Lower leg skin (tissue), 4 donors: ENCODE data around the gene TYW1B. TPM values are rescaled to one million over a fixed set of nuclear protein-coding genes. Genes with fewer than 3 reads are reported as not detected.
"Not testable (repeated sequence)": the region's sequence is repeated elsewhere in the genome, so short reads cannot be mapped to it uniquely, and the experiment has no call there.

Experiments used
- DNase-seq, 2 donors: peaks; one replicate each; pipeline ENCODE4 v3.0.0-alpha.2; 2019; ENCODE audit warnings: low spot score in 2 of 2
- H3K4me3 ChIP-seq: fragments of 200-600 bp; sonication (generic); 2 replicates; pipeline ENCODE4 v1.5.1; 2017; ENCODE audit warnings: mild to moderate bottlenecking, low read depth; ENCODE audit not compliant: poor library complexity, severe bottlenecking
- WGBS, 2 donors: methylation state at CpG; one replicate each; pipeline ENCODE4 v1.1.5; 2018; 5-methylcytosine and 5-hydroxymethylcytosine counted together
- intact Hi-C: fragments of 100-400 bp; cut with DNase I; formaldehyde crosslinking; loops from one replicate; pipeline ENCODE4 v1.15.0; 2023; ENCODE audit warnings: low total_unique reads
- total RNA-seq, 4 donors: library from RNA; depleted of rRNA; stranded (reverse); fragments of >200 nt; gene quantifications; one replicate each; pipeline ENCODE4 v1.1.0, GENCODE V29; 2016

The TYW1B gene, protein sequence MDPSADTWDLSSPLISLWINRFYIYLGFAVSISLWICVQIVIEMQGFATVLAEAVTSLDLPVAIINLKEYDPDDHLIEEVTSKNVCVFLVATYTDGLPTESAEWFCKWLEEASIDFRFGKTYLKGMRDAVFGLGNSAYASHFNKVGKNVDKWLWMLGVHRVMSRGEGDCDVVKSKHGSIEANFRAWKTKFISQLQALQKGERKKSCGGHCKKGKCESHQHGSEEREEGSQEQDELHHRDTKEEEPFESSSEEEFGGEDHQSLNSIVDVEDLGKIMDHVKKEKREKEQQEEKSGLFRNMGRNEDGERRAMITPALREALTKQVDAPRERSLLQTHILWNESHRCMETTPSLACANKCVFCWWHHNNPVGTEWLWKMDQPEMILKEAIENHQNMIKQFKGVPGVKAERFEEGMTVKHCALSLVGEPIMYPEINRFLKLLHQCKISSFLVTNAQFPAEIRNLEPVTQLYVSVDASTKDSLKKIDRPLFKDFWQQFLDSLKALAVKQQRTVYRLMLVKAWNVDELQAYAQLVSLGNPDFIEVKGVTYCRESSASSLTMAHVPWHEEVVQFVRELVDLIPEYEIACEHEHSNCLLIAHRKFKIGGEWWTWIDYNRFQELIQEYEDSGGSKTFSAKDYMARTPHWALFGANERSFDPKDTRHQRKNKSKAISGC
- total RNA-seq: 1 to 10 TPM; 3.7 to 5.3 (median 4.1) TPM

DNA sequence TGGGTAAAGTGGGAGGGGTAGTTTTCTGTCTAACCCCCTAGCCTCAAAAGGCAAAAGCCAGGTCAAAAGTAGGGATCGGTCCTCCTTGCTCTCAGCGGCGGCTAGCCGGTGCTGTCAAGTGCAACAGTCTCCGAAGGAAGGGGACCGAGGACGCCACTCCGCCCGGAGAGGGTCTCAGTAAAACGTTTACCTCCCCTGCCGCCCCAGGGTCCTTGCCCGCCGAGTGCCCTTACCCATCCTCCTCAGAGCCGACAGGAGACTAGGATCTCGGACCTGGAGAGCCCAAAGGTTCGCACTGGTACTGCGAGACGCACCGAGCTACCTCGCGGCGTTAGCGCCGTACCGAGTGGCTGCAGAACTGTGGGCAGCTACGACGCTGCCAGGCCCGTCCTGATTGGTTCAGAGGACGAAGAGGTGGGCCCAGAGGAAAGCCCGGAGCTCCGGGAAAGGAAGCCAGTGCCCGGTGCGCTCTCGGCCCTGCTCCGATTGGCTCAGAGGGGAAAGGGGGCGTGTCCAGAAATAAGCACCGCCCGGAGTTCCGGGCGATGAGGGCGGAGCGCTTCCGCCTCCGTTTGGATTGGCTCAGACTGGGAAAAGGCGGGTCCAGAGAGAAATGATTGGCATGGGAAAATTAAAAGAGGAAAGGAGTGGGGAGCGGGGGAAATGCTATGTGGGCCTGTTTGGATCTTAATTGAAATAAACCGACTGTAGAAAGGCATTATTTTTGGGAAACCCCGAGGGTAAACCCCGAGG is at the start of gene TYW1B:
Gene TYW1B, minus strand, starts transcription at position 362 of the 753 bp plus-strand sequence. Its CDS starts 125 bp downstream, at position 237.
- peak within 1 kb of the TSS; percentile 55 for H3K4me3 ChIP-seq
- WGBS, 2 donors: 0 to 1% methylated on average over 44 to 49 of the region's 49 CpGs
- intact Hi-C loops: not testable (repeated sequence)
- peak; percentile 97 to 99 for DNase-seq

DNA sequence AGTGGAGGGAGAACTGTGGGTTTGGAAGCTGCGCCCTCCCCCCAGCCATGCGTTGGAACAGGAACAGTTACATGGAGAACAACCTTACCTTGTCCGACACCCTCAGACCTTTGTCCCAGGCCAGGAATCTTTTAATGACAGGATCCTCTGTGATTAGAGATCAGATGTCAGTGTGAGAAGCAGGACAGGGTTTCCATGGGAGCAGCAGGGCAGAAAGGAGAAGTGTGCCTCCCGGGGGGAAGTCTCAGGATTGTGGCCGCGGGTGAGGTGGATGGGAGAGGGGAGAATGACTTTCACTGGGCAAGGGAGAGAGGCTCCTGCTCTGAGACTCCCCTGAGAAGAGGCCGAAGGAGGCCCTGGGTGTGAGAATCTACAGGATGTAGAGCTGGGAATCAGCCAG is 39.6 kb upstream of the TYW1B start:
- intact Hi-C loops, H3K4me3 ChIP-seq: not testable (repeated sequence)
- peak in 1 of 2 donors; percentile 20 for DNase-seq
- WGBS, 2 donors: 43 to 50% methylated on average over 6 of the region's 7 CpGs

DNA sequence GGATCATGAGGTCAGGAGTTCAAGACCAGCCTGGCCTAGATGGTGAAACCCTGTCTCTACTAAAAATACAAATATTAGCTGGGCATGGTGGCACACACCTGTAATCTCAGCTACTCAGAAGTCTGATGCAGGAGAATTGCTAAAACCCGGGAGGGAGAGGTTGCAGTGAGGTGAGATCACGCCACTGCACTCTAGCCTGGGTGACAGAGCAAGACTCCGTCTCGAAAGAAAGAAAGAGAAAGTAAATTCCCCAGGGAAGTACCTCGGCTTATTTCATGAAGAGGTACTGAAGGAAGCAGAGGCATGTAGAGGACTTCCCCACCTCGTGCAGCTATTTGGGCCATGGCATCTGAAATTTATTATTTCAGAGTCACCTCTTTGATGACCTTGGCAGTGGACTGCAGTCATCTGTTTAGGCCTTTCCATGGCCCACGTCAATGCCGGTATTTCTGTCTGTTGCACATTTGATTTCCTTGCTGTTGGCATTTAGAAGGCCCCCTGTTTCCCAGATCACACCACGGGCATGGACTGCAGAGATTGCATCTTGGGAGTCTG is 30.9 kb upstream of the TYW1B start:
- intact Hi-C loops: not testable (repeated sequence)

DNA sequence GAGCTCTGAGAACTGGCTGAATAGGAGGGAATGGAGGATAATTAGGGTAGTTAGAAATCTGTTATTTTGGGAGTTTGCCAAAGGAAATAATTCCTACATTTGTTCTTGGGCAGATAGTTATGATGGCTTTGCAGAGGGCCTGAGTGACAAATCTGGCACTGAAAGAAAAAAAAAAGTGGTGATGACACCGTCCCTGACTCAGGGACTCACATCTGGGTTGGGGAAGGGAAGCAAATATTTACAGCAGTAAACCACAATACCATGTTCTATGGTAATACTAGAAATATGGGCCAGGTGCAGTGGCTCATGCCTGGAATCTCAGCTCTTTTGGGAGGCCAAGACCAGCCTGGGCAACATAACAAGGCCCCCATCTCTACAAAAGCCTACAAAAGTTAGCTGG is 29.9 kb upstream of the TYW1B start:
- intact Hi-C loops, H3K4me3 ChIP-seq: not testable (repeated sequence)
- WGBS, 2 donors: 44 to 46% methylated on average over 1 of the region's 1 CpG
- DNase-seq: peak in 1 of 2 donors; percentile 10

More for the DNA sequence above, 30.9 kb upstream of the TYW1B start:
- peak in 1 of 2 donors; percentile 50 for DNase-seq
- not testable (repeated sequence) for H3K4me3 ChIP-seq
- 79 to 80% methylated on average over 9 of the region's 9 CpGs for WGBS, 2 donors

DNA sequence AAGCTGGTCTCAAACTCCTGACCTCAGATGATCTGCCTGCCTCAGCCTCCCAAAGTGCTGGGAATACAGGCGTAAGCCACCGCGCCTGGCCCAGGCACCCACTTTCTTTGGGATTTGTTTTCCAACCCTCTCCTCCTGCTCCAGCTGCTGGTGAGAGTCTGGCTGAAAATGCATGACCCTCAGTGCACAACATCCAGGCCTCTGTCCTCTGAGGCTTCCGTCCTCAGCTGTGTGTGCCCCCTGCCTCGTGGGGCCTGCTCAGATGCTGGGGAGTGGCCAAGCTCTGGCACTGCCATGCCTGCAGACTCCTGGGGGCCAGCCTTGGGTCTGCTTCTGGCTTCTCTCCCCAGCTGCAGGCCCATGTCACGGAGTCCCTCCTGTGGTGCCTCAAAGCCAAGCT is 27.3 kb upstream of the TYW1B start:
- peak in 1 of 2 donors; percentile 56 for DNase-seq
- H3K4me3 ChIP-seq, intact Hi-C loops: not testable (repeated sequence)
- 78 to 91% methylated on average over 5 to 6 of the region's 6 CpGs for WGBS, 2 donors

DNA sequence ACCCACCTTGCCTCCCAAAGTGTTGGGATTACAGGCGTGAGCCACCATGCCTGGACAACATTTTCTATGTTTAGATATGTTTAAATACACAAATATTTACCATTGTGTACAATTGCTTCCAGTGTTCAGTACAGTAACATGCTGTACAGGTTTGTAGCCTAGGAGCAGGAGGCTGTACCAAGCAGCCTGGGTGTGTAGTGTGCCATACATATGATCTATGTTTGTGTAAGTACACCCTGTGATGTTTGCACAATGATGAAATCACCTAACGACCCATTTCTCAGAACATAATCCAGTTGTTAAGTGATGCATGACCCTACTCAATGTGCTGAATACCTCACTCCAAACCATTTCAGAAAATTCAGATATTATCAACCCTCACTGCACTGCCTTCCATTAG is 24.9 kb upstream of the TYW1B start:
- H3K4me3 ChIP-seq, DNase-seq, intact Hi-C loops: not testable (repeated sequence)
- 92 to 100% methylated on average over 1 of the region's 2 CpGs for WGBS, 2 donors

DNA sequence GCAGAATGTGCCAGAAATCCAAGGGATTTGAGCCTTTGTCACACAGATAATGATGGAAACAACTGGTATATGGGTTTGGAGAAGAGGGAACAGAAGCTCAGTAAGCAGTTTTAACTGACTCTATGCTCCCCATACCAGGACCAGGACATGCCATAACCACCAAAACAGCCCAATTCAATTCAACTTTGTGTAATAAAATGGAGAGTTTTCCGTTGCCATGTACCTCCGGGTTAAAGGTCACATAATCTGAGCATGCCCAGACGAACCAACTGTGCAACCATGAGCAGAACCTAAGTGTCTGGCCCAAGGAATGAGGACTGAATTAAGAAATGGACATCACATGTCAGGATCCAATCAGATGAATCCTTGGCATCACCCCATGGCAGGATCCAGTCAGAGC is 22.7 kb upstream of the TYW1B start:
- intact Hi-C loops, H3K4me3 ChIP-seq: not testable (repeated sequence)
- DNase-seq: peak in 1 of 2 donors; percentile 2
- WGBS, 2 donors: 88 to 91% methylated on average over 3 of the region's 3 CpGs

DNA sequence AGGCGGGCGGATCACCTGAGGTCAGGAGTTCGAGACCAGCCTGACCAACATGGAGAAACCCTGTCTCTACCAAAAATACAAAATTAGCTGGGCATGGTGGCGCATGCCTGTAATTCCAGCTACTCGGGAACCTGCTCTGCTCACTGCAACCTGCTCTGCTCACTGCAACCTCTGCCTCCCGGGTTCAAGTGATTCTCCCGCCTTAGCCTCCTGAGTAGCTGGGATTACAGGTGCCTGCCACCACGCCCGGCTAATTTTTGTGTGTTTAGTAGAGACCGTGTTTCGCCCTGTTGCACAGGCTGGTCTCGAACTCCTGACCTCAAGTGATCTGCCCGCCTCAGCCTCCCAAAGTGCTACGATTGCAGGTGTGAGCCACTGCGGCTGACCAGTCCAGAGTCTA is 16.1 kb upstream of the TYW1B start:
- H3K4me3 ChIP-seq, intact Hi-C loops: not testable (repeated sequence)
- WGBS, 2 donors: 92 to 93% methylated on average over 15 of the region's 15 CpGs
- peak in 1 of 2 donors; percentile 57 for DNase-seq

DNA sequence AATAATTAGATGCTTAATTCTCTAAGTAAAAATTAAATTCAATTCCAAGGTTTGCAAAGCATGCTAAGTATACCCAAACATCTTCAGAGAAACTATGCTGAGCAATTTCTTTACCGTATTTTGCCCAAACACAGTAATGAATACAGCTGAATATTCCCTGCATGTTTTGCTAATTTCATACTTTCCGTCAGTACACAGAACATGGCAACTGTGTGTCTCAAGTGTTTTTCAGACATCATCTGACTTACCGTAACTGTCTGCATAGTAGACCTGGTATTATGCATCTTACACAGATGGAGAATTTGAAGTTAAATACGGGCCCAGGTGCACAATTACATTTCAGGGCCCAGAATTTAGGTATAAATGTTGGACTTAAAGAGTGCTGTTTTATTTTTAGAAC is 15.2 kb upstream of the TYW1B start:
- intact Hi-C loops: not testable (repeated sequence)

DNA sequence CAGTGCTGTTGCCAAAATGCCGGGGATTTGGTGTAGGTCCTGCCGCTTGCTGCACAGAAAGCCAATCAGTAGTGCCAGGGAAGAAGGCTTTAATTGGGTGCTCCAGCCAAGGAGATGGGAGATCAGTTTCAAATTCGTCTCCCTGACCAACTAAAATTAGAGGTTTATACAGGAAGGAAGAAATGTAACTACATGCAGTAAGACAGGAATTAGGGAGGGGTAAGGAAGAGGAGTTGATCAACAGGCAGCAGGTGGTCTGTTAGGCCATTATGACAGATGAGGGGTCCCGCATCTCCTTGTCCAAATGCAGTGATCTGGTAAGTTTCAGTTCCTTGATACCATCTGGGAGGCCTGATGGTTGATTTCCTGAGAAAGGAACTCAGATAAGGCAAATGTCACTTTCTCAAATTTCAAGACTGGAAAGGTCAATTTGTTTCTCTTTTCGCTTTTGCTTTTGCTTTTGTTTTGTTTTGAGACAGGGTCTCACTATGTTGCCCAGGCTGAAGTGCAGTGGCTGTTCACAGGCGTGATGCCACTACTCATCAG is 13.0 kb upstream of the TYW1B start:
- H3K4me3 ChIP-seq, intact Hi-C loops: not testable (repeated sequence)
- WGBS, 2 donors: 93 to 94% methylated on average over 6 of the region's 6 CpGs
- peak in 1 of 2 donors; percentile 28 for DNase-seq

More for the DNA sequence above, 15.2 kb upstream of the TYW1B start:
- 87 to 90% methylated on average over 4 of the region's 4 CpGs for WGBS, 2 donors
- not testable (repeated sequence) for H3K4me3 ChIP-seq, DNase-seq

DNA sequence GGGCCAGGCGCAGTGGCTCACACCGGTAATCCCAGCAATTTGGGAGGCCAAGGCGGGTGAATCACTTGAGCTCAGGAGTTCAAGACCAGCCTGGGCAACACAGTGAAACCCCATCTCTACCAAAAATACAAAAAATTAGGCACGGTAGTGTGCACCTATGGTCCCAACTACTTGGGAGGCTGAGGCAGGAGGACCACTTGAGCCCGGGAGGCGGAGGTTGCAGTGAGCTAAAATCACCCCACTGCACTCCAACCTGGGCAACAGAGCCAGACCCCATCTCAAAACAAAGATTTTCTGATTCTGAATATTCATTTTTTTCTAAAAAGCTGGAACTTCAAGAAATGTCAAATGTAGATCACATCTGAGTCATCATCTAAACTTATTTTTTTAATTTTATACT is 10.3 kb upstream of the TYW1B start:
- 97 to 98% methylated on average over 6 of the region's 6 CpGs for WGBS, 2 donors
- DNase-seq: peak in 1 of 2 donors; percentile 14
- intact Hi-C loops, H3K4me3 ChIP-seq: not testable (repeated sequence)

DNA sequence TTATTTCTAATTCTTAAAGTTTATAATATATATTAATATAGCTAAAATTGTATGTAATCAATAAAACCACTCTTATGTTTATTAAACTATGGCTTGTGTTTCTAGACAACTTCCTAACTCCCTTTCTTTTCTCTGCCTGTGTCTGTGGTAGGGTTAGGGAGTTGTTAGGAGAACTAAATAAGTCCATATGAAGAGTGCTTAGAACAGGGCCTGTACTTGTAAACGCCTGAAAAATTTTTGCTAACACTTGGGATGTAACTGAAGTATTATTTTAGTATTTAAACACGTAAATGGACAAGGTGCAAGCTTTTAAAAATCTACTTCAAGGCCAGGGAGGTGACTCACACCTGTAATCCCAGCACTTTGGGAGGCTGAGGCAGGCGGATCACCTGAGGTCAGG is 9.3 kb upstream of the TYW1B start:
- H3K4me3 ChIP-seq, DNase-seq, intact Hi-C loops: not testable (repeated sequence)
- 79 to 92% methylated on average over 3 of the region's 3 CpGs for WGBS, 2 donors

DNA sequence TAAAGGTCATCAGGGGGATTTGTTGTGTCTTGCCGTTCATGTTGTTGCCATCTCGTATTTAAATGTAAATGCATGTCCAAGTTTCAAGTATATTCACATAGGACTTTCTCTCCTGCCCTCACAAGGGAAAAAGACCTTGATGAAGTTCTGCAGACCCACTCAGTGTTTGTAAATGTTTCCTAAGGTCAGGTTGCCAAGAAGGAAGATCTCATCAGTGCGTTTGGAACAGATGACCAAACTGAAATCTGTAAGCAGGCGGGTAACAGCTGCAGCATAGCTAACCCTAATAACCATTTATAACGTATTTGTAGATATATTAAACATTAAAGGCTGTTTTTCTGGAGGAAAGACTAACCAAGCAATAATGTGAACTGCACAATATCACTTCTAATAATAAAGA is 2.6 kb upstream of the TYW1B start:
- peak overlapping the region; percentile 75 for H3K4me3 ChIP-seq
- WGBS, 2 donors: 11 to 25% methylated on average over 5 of the region's 5 CpGs
- intact Hi-C loops: not testable (repeated sequence)
- DNase-seq: peak in 1 of 2 donors; percentile 1

DNA sequence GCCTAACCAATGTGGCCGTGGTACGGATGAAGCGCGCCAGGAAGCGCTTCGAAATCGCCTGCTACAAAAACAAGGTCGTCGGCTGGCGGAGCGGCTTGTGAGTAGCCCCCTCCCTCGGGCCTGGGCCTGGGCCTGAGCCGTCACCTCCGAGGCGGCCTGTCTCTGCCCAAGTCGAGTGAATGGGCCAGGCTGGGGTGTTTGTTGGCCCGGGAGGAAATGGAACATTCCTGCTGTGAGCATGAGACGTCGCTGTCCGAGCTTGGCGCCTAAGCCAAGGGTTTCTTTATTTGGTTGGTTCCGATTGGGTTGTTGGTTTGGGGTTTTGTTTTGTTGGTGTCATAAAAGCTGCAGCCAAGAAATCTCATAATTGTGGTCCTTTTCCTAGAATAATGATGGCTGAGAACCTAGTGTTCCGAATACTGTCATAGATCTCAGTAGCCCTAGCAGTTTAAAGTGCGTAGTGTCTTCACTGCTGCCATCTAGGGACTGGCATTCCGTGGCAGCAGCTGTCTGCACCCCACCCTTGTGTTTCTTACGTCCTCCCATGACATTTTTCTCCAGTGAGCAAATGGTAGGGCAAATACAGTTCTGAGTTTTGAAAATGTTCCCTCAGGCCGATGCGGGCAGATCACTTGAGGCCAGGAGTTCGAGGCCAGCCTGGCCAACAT is 1.8 kb upstream of the TYW1B start:
- H3K4me3 ChIP-seq: peak overlapping the region; percentile 75
- intact Hi-C loops: not testable (repeated sequence)
- 0% methylated on average over 28 to 29 of the region's 29 CpGs for WGBS, 2 donors
- peak; percentile 62 to 88 for DNase-seq
